Epithelial cell of proximal tubule (primary cell): Measurements from ENCODE around the gene GXYLT1. TPM values are rescaled to one million over a fixed set of nuclear protein-coding genes. Genes with fewer than 3 reads are reported as not detected.

Experiments
- DNase-seq: peaks from one replicate; pipeline ENCODE4 v3.0.0-alpha.2; 2011; ENCODE audit warnings: low read depth
- H3K4me3 ChIP-seq: 2 replicates; pipeline ENCODE4 v1.5.1; 2011; ENCODE audit warnings: low read depth, mild to moderate bottlenecking, low read length
- total RNA-seq: library from RNA; depleted of rRNA; stranded (reverse); fragments of >200 nt; gene quantifications from 2 replicates; pipeline ENCODE4 v1.2.3, GENCODE V29; 2015
- TF ChIP-seq, protein P1 (sequence below): conservative IDR thresholded peaks from 2 replicates; pipeline ENCODE4 v1.5.1; 2012; ENCODE audit warnings: low read depth, mild to moderate bottlenecking, low read length

GXYLT1 gene
- total RNA-seq, 1 donor from 2014 or later: 9.6 TPM

DNA sequence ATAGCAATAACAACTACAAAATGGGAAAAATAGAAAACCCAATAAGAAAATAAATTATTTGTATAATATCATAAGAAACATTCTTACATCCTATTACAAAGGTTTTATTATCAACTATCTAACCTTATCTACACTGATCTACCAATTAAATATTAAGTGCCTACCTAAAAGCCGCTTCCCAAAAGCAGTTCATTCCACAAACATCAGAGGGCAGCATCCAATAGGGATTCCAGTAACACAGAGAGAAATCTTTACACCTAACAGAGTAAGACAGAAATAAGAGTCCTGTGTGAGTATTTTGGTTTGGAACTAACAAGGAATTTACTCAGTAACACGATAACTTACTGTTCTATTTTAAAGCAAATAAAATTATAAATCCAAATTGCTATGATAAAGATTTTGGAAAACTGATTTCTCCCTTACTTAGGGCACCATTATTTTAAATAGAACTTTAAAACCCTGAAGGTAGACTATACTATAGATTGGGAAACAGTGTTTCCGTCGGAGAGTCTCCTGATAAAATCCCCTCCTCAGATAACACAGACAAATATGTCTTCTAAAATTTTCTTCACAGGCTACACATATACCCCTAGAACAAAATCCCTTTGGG, 15.0 kb downstream of the GXYLT1 start:
- TF ChIP-seq, protein P1, sequence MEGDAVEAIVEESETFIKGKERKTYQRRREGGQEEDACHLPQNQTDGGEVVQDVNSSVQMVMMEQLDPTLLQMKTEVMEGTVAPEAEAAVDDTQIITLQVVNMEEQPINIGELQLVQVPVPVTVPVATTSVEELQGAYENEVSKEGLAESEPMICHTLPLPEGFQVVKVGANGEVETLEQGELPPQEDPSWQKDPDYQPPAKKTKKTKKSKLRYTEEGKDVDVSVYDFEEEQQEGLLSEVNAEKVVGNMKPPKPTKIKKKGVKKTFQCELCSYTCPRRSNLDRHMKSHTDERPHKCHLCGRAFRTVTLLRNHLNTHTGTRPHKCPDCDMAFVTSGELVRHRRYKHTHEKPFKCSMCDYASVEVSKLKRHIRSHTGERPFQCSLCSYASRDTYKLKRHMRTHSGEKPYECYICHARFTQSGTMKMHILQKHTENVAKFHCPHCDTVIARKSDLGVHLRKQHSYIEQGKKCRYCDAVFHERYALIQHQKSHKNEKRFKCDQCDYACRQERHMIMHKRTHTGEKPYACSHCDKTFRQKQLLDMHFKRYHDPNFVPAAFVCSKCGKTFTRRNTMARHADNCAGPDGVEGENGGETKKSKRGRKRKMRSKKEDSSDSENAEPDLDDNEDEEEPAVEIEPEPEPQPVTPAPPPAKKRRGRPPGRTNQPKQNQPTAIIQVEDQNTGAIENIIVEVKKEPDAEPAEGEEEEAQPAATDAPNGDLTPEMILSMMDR: peak; percentile 93
- DNase-seq: no peak
- no peak overlapping the region for H3K4me3 ChIP-seq

DNA sequence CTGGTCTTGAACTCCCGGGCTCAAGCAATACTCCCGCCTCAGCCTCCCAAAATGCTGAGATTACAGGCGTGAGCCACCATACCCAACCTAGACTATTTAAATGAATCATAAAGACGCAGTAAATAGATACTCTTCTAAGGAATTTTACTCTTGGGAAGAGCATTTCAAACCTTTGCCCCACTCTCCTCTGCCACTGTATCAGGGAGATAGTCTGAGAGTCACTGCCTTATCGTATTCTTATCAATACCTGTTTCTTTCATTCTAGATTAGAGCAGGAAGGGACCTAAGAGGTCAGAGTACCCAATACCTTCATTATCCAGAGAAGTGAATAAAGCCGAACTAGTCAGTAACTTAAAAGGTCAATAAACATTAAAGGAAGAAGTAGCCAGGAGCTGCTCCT, 15.8 kb downstream of the GXYLT1 start:
- DNase-seq: no peak
- no peak overlapping the region for H3K4me3 ChIP-seq
- TF ChIP-seq, protein P1: no peak

DNA sequence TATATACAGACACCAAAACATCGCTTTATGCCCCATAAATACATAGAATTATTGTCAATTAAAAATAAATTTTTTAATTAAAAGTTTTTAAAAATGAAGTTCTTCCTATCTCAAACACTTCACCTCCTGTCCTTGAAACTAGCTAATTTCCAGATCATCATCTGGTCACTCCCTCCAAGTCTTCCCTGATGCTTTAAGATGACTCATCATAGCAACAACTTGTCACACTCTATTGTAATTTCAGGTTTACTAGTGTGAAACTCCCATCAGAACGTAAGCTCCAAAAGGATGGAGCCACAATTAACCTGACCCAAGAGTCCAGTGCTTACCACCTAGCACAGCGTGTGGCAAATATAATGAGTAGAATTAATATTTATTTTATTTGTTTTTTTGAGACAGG, 16.3 kb downstream of the GXYLT1 start:
- H3K4me3 ChIP-seq: no peak overlapping the region
- TF ChIP-seq, protein P1: no peak
- no peak for DNase-seq

DNA sequence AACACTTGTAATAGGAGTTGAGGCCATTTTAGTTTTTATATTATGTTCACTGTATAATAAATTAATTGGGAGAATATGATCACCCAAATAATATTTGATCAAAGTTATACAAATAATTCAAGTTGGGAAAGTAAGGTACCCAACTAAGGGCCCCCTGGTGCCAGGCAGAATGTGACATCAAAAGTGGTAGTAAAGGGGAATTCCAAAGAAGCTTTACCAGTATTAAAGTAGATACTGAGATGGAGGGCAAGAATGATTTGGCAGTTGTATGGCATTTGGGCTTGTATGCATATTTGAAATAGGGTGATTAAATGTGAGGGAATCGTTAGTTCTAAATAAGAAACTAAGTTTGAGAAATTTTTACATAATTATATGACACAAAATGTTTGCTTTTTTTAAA, 17.7 kb downstream of the GXYLT1 start:
- TF ChIP-seq, protein P1: no peak
- no peak overlapping the region for H3K4me3 ChIP-seq
- DNase-seq: no peak

DNA sequence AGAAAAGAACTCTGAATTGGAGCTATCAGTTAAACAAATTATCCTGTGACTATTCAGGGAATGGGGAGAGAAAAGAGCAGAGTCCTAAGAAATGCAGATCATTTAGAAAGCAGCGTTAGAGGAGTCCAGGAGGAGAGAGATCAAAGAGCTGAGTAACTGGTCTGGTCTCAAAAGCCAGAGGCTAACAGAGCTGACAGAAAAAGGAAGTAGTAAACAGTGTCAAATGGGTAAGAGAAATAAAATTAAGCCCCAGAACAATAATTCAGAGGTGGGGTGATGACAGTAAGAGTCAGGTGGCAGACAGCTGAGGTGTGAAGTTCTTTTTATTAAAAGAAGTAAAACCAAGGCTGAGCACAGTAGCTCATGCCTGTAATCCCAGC, 19.3 kb downstream of the GXYLT1 start:
- TF ChIP-seq, protein P1: no peak
- H3K4me3 ChIP-seq: no peak overlapping the region
- DNase-seq: no peak

DNA sequence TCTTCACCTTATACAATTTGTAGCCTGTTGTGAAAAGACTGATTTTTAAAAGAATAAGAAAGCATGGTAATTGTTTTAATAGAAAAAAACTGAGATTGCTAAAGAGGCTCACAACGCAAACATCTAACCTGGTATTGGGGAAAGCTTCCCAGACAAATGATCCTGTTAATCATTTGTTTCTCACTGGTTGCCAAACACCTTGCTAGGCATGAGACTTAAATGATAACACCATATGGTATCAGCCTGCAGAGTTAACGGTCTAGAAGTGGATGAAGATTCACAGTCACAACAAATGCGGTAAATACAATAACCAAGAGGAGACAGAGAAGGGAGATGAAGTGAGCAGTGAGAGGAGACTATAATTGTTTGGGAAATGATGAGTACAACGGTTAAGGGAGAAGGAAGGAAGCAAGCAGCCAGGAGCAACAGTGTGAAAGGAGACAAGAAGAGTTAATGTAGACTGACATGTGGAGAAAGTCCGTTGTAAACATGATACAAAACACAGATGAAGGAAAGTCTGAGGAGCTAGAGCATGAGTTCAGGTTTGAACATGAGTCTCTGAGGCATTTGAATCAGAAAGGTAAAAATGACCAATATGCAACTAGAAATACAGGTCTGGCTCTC, 19.8 kb downstream of the GXYLT1 start:
- H3K4me3 ChIP-seq: no peak overlapping the region
- TF ChIP-seq, protein P1: no peak
- no peak for DNase-seq

DNA sequence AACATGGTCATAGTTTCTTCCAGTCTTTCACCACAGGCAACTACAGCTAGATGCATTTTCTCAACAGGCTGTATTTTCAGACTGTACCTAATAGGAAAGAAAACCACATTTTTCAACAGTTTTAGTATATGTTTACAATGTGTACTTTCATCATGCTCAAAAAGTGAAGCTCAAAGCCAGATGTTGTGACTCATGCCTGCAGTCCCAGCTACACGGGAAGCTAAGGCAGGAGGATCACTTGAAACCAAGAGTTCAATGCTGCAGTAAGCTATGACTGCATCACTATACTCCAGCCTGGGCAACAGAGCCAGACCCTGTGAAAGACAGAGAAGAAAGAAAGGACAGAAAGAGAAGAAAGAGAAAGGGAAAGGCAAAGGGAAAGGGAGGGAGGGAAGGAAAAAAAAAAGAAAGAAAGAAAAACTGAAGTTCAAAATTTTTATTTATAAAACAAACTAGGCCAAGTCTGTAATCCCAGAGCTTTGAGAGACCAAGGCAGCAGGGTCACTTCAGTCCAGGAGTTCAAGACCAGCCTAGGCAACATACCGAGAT, 25.5 kb downstream of the GXYLT1 start:
- H3K4me3 ChIP-seq: no peak overlapping the region
- no peak for DNase-seq
- TF ChIP-seq, protein P1: no peak
